Renal cortex interstitium (tissue), 11 donors: ENCODE results near the gene CRACR2A. TPM values are rescaled to one million over a fixed set of nuclear protein-coding genes. Genes with fewer than 3 reads are reported as not detected.

ENCODE experiments used
- DNase-seq, 11 donors: peaks; one replicate each; pipeline ENCODE4 v3.0.0-alpha.2; 2013; ENCODE audit warnings: low read depth in 9 of 11, low spot score in 4 of 11; ENCODE audit errors: extremely low read depth in 1 of 11
- polyA plus RNA-seq, 3 donors: library from polyadenylated mRNA; unstranded; fragments of 120-200 nt; gene quantifications; one replicate each; pipeline ENCODE4 v1.2.1, GENCODE V29; 2013; ENCODE audit not compliant: insufficient read length in 3 of 3

Gene CRACR2A
- polyA plus RNA-seq, 3 donors = 1.3 to 2.2 (median 1.5) TPM

GRCh38 chr12:3668479-3669165 is 84.3 kb downstream of the CRACR2A start:
- DNase-seq = no peak

- no peak for DNase-seq
These were observed 85.4 kb downstream of the CRACR2A start for GRCh38 chr12:3667485-3667884.

GRCh38 chr12:3666441-3666840 is 86.5 kb downstream of the CRACR2A start:
- DNase-seq = no peak

GRCh38 chr12:3662521-3662921 is 90.4 kb downstream of the CRACR2A start:
- DNase-seq = no peak

DNA sequence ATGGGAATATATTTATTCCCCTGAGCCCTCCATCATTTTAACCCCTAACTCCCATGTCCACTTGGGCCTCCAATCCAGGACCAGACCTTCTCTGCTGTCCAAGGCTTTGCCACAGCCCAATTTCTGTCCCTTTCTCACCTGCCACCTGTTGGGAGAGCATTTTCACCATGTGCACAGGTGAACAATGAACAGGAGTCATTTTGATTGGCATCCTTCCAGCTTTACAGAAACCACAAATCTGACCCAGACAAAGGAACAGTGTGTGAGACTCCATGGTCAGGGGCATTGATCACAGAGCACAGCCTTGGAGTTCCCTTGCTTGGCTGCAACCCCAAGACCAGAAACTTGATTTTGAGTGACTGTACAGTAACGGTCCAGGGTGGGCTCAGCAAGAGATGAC is 91.9 kb downstream of the CRACR2A start:
- DNase-seq = no peak

DNA sequence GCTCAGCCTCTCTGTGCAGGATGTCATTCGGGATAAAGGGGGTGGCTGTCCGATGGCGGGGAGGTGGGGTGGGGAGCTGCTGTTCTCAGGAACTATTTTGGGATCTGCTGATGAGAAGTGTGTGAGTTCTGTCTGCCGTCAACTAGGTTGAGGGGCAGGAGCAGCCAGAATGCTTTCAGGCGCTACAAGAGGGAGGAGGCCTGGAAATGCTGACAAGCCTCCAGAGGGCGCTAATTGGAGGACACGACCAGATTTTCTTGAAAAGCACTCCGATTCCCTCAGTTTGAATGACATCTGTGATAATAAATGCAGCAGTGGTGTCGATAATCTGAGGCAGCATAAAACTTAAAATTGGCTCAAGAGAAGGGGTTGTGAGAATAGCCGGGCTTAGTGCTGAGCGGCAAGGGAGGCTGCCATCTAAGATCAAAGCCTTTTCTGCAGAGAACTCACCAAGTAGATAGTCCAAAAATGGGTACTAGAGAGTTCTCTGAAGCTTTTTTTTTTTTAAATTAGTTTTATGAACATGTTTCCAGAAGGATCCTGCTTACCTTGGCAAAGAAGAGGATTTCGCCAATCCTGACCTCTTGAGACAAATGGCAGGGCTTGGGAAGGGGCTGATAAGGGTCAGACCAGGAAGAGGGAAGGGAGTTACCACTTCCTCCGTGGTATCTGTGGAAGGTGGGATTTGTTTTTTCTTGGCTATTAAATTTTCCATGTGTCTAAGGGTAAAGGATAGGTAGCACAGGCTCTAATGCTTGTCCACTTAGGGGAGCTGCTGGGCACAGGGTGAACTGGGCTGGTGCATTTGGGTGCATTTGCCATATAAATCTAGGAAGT is 94.4 kb downstream of the CRACR2A start:
- no peak for DNase-seq

- no peak for DNase-seq
These were observed 95.8 kb downstream of the CRACR2A start for GRCh38 chr12:3656946-3657622.

GRCh38 chr12:3655328-3655900 is 97.5 kb downstream of the CRACR2A start:
- no peak for DNase-seq

- no peak for DNase-seq
These were observed 101.1 kb downstream of the CRACR2A start for GRCh38 chr12:3651585-3652424.

DNA sequence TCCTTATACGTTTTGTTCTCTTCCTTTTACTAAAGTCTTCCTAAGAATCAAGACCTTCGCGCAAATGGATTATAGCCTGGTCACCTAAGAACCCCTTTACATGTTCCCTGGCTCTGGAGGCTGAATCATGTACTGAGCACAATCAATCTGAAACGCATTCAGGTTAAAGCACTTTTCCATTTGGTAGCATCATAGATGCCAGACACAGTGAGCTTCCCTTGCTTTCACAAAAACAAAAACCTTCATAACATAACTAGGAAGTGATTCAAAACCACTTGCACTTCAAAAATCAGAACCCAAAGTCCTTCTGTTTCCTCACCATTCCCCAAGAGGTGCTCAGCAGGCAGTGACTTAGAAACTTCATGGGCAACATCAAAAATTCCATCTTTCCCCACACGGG is 105.4 kb downstream of the CRACR2A start:
- DNase-seq = no peak

DNA sequence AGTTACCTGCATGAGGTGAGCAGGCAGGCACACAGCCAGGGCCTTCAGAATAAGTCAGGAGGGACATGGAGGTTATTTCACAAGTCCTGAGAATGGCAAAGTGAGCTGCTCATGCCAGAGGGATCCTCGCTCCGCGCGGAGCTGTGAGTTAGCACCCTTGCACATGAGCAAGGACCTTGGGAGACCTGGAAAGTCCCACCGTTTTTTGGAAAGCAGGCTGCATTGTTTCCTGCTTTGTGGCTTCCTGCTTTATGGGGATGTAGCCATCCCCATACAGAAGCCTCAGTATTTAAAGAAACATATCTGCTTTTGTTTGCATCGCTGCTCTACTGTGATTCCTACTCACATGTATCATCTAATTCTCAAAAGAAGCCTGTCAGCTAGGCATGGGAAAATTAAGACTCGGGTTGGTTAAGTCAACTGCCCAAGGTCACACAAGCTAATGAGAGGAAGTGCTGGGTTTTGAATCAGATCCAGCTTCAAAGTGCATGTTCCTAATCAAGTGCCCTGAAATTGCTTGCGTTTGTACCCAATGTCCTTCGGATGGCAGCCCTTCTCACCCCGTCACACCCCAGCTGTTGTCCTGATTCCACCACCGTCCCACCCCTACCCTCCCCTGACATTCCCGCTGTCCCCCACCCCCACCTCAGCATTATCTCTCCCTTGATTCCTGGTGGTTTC is 106.2 kb downstream of the CRACR2A start:
- no peak for DNase-seq

GRCh38 chr12:3645091-3645490 is 107.8 kb downstream of the CRACR2A start:
- no peak for DNase-seq

GRCh38 chr12:3644104-3644503 is 108.8 kb downstream of the CRACR2A start:
- no peak for DNase-seq

DNA sequence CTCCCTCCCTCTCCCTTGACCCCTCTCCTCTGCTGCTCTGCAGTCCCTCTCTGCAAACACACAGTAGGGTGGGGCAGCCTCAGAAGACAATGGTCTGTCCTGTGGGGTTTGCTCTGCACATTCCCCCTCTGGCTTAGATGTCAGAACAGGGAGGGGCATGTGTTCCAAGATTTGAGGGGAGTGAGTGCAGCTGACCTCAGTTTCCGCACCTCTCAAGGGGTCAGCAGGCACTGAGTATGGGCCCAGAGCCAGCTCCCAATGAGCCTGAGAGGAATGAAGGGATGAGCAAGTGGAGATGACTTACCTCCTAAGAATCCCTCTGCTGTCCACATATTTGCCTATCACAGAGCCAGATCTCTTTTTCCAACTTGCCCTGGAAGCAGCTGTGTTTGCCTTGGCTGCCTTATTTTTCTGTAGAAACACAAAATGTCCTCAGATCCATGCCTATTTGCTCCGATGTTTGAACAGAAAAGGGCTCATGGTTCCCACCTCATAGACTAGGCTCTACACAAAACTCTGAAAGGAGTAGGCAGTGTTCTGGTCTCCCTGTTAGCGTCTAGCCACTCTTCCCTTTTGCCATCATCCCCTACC is 111.4 kb downstream of the CRACR2A start:
- DNase-seq = no peak

GRCh38 chr12:3636328-3636727 is 116.6 kb downstream of the CRACR2A start:
- no peak for DNase-seq

DNA sequence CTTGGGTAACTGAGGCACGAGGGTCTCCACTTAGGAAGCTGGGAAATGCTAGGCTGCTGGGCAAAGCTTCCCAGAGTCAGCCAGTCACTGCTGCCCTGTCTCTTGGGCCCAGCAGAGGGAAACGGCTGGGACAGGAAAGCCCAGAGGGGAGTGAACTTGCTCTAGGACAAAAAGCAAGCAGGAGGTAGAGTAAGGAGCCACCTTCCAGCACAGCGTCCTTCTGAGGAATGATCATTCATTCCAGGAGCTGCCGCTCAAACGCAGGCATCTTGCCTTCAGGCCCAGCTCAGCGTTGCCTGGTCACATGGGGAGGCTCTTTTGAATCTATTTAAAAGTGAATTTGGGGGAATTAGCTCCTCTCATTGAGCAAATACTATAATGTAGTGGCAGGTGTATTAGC is 118.6 kb downstream of the CRACR2A start:
- no peak for DNase-seq

DNA sequence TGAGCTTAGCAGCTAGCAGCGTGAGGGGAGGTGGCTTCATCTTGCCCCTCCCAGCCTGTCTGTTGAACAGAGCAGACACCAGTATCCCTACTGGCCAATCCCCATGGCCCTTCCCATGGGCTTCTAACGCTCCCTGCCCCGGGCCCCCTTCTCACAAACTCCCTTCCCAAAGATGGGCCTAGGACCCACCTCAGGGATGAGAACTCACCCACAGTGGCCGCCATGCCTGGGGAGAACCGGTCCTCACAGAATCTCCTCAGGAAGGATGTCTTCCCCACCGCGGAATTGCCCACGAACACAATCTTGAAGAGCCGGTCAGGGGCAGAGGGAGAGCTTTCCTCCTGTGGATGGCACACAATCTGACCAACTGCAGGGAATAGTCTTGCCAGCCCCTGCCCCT is 119.5 kb downstream of the CRACR2A start:
- DNase-seq = no peak

- DNase-seq = no peak
These were observed 120.2 kb downstream of the CRACR2A start for GRCh38 chr12:3632754-3633153.
